H1 (cell line): ENCODE measurements around the gene OOSP4A. TPM values are rescaled to one million over a fixed set of nuclear protein-coding genes. Genes with fewer than 3 reads are reported as not detected.

Experiments used
- CHD1 ChIP-seq: IDR thresholded peaks from 2 replicates; pipeline ENCODE4 v1.6.1; 2012; ENCODE audit warnings: low read depth, low read length, improper control_type of control experiment
- GABPA ChIP-seq: IDR thresholded peaks from 2 replicates; pipeline ENCODE4 v1.6.1; 2011; ENCODE audit warnings: mild to moderate bottlenecking, low read length, moderate library complexity, borderline replicate concordance; ENCODE audit not compliant: insufficient read depth
- JUN ChIP-seq: IDR thresholded peaks from 2 replicates; pipeline ENCODE4 v1.6.1; 2011; ENCODE audit warnings: low read depth, mild to moderate bottlenecking, improper control_type of control experiment, low read length
- TAF7 ChIP-seq: optimal IDR thresholded peaks from 2 replicates; pipeline ENCODE3; 2011; ENCODE audit warnings: low read depth, mild to moderate bottlenecking, inconsistent platforms, low read length, moderate library complexity, borderline replicate concordance
- polyA plus RNA-seq, 7 experiments: library from polyadenylated mRNA; depleted of rRNA in 3 of 7; stranded (reverse) in 5 of 7; unstranded in 2 of 7; fragments of >200 nt in 5 of 7; fragments of 200-250 nt in 2 of 7; gene quantifications; 1 replicate in 5 of 7; 2 replicates in 1 of 7; 4 replicates in 1 of 7; pipeline versions ENCODE4 v1.2.1 to v1.2.3, GENCODE V29; 2011 to 2013; ENCODE audit warnings: missing spikeins in 2 of 7, mixed read lengths in 2 of 7
- total RNA-seq: library from RNA; stranded (reverse); fragmentation: NEBNext Ultra II Directional; extraction: Animal tissue kit (Norgen Biotek cat#: 25700); gene quantifications from 2 replicates; pipeline ENCODE4 v1.2.1, GENCODE V29; 2021

Gene OOSP4A
- total and polyA plus RNA-seq, 2 of the 8 experiments (the other 6 are each of a cell fraction or from before 2014, with no cell fraction given): not detected

GRCh38 chr11:59963733-59964132 is at the start of gene OOSP4A (continued):
- TF ChIP-seq CHD1 (no peak), TAF7 (no peak), JUN (no peak), GABPA (no peak)
